Activated T-helper 1 cell treated with Interleukin-2 at 50 U/mL for 16 hours (primary cell): ENCODE results near the gene DDX24.

Source experiments
- DNase-seq: peaks from one replicate; pipeline ENCODE4 v3.0.0-alpha.2; 2020; ENCODE audit warnings: low read depth

Gene DDX24

GRCh38 chr14:94113908-94114588 is 33.0 kb upstream of the DDX24 start:
- no peak for DNase-seq

- no peak for DNase-seq
Measured at GRCh38 chr14:94113490-94113889, 32.5 kb upstream of the DDX24 start.

- no peak for DNase-seq
Measured at GRCh38 chr14:94113073-94113472, 32.1 kb upstream of the DDX24 start.

GRCh38 chr14:94112513-94113063 is 31.6 kb upstream of the DDX24 start:
- DNase-seq, result no peak

GRCh38 chr14:94111276-94112095 is 30.5 kb upstream of the DDX24 start:
- no peak for DNase-seq

- no peak for DNase-seq
Measured at GRCh38 chr14:94110552-94111181, 29.7 kb upstream of the DDX24 start, which contains the start of gene IFI27. IFI27 (plus strand) TSS chr14:94110736.

GRCh38 chr14:94109915-94110250 is 28.9 kb upstream of the DDX24 start:
- no peak for DNase-seq

- no peak for DNase-seq
Measured at GRCh38 chr14:94104731-94105130, 23.7 kb upstream of the DDX24 start.

GRCh38 chr14:94103554-94104150 is 22.6 kb upstream of the DDX24 start:
- DNase-seq, result no peak

GRCh38 chr14:94102768-94103482 is 21.9 kb upstream of the DDX24 start:
- DNase-seq, result no peak

- no peak for DNase-seq
Measured at GRCh38 chr14:94101748-94102147, 20.7 kb upstream of the DDX24 start.

GRCh38 chr14:94100847-94101246 is 19.8 kb upstream of the DDX24 start:
- no peak for DNase-seq

GRCh38 chr14:94099006-94099405 is 18.0 kb upstream of the DDX24 start:
- DNase-seq, result no peak

- no peak for DNase-seq
Measured at GRCh38 chr14:94098326-94098992, 17.5 kb upstream of the DDX24 start.

GRCh38 chr14:94097091-94097490 is 16.1 kb upstream of the DDX24 start:
- DNase-seq, result no peak

- no peak for DNase-seq
Measured at GRCh38 chr14:94093418-94093817, 12.4 kb upstream of the DDX24 start.

- DNase-seq, result no peak
Measured at GRCh38 chr14:94089479-94089878, 8.5 kb upstream of the DDX24 start.

GRCh38 chr14:94088516-94088915 is 7.5 kb upstream of the DDX24 start:
- no peak for DNase-seq

GRCh38 chr14:94087891-94088290 is 6.9 kb upstream of the DDX24 start:
- DNase-seq, result no peak

GRCh38 chr14:94081386-94081820 is 401 bp upstream of the DDX24 start:
- DNase-seq, result no peak
